K562 (cell line): ENCODE measurements around the gene RPL3. TPM values are rescaled to one million over a fixed set of nuclear protein-coding genes. Genes with fewer than 3 reads are reported as not detected.
A peak's percentile ranks its signal among the peaks of the same experiment; 100 is the strongest.

Experiments used
- ATF3 ChIP-seq, 2 experiments: fragments of 450-650 bp in 1 of 2; sonication (generic) in 1 of 2; formaldehyde crosslinking in 1 of 2; IDR thresholded peaks in 1 of 2; conservative IDR thresholded peaks in 1 of 2; 2 replicates each; pipeline versions ENCODE4 v1.6.1 to v1.8.1; 2016 to 2023; ENCODE audit warnings: mild to moderate bottlenecking in 2 of 2, moderate library complexity in 2 of 2, inconsistent platforms in 1 of 2, missing genetic modification reagents in 1 of 2
- ERF ChIP-seq: fragments of 450-650 bp; formaldehyde crosslinking; IDR thresholded peaks from 2 replicates; pipeline ENCODE4 v1.4.0; 2020; ENCODE audit warnings: mild to moderate bottlenecking, mixed read lengths
- ETS2 ChIP-seq: IDR thresholded peaks from 2 replicates; pipeline ENCODE4 v1.6.1; 2016; ENCODE audit warnings: borderline replicate concordance, missing genetic modification characterization, mild to moderate bottlenecking, moderate library complexity, missing compliant biosample characterization; ENCODE audit not compliant: poor library complexity, severe bottlenecking
- GMEB1 ChIP-seq: fragments of 250-450 bp; sonication (Bioruptor Pico); IDR thresholded peaks from 2 replicates; pipeline ENCODE4 v1.4.0; 2020; ENCODE audit warnings: mild to moderate bottlenecking
- KAT2B ChIP-seq: IDR thresholded peaks from one replicate; pipeline ENCODE4 v1.6.1; 2012; ENCODE audit warnings: low read depth, mild to moderate bottlenecking, control low read depth, inconsistent platforms, low read length, moderate library complexity
- KDM4B ChIP-seq, 2 experiments: fragments of 450-650 bp in 1 of 2; sonication (generic) in 1 of 2; IDR thresholded peaks; 2 replicates each; pipeline ENCODE4 v1.6.1; 2016 to 2017; ENCODE audit warnings: borderline replicate concordance in 2 of 2, antibody characterized with exemption in 1 of 2, low read depth in 1 of 2, mild to moderate bottlenecking in 1 of 2
- LCOR ChIP-seq: sonication (generic); formaldehyde crosslinking; IDR thresholded peaks from 2 replicates; pipeline ENCODE4 v1.8.0; 2022; ENCODE audit warnings: mild to moderate bottlenecking, missing genetic modification reagents
- NR2C1 ChIP-seq, 2 experiments: fragments of 450-650 bp; IDR thresholded peaks; 2 replicates each; pipeline ENCODE4 v1.6.1; 2017; ENCODE audit warnings: mild to moderate bottlenecking in 2 of 2, antibody characterized with exemption in 1 of 2, inconsistent platforms in 1 of 2, missing compliant biosample characterization in 1 of 2, missing genetic modification characterization in 1 of 2
- POLR2AphosphoS5 ChIP-seq: IDR thresholded peaks from 2 replicates; pipeline ENCODE4 v1.6.1; 2011; ENCODE audit warnings: mild to moderate bottlenecking, low read depth, low read length, moderate library complexity; ENCODE audit not compliant: control insufficient read depth, insufficient read depth
- RBM14 ChIP-seq: fragments of 200-400 bp; formaldehyde crosslinking; IDR thresholded peaks from 2 replicates; pipeline ENCODE4 v1.6.1; 2018; ENCODE audit warnings: low read depth, mild to moderate bottlenecking, low read length, moderate library complexity, borderline replicate concordance; ENCODE audit not compliant: insufficient read depth
- TCFL5 ChIP-seq: fragments of 250-450 bp; sonication (Bioruptor Pico); conservative IDR thresholded peaks from 2 replicates; pipeline ENCODE4 v1.6.1; 2021; ENCODE audit warnings: mild to moderate bottlenecking, moderate library complexity, matching md5 sums
- TEAD1 ChIP-seq, 2 experiments: fragments of 450-650 bp in 1 of 2; sonication (generic) in 1 of 2; formaldehyde crosslinking; IDR thresholded peaks; 2 replicates each; pipeline versions ENCODE4 v1.4.0 to v1.8.0; 2020 to 2022; ENCODE audit warnings: mild to moderate bottlenecking in 2 of 2, missing genetic modification reagents in 1 of 2
- TEAD2 ChIP-seq: fragments of 450-650 bp; IDR thresholded peaks from 2 replicates; pipeline ENCODE4 v1.6.1; 2016; ENCODE audit warnings: missing genetic modification characterization, control low read depth, missing compliant biosample characterization
- ZBTB34 ChIP-seq: fragments of 250-450 bp; sonication (Bioruptor Pico); IDR thresholded peaks from 2 replicates; pipeline ENCODE4 v1.8.0; 2021; ENCODE audit warnings: mild to moderate bottlenecking, moderate library complexity
- ZNF644 ChIP-seq: fragments of 200-800 bp; sonication (Bioruptor generic); IDR thresholded peaks from 2 replicates; pipeline ENCODE4 v1.6.1; 2016; ENCODE audit warnings: low read depth, missing genetic modification characterization, missing compliant biosample characterization
- ZNF696 ChIP-seq: fragments of 250-450 bp; sonication (Bioruptor Pico); conservative IDR thresholded peaks from 2 replicates; pipeline ENCODE4 v1.4.0; 2020; ENCODE audit warnings: mild to moderate bottlenecking, moderate library complexity
- polyA plus RNA-seq, 8 experiments: library from polyadenylated mRNA; depleted of rRNA in 4 of 8; stranded (reverse) in 5 of 8; unstranded in 3 of 8; fragments of >200 nt; fragmentation: Nextera tagmentation in 2 of 8; fragmentation: Illumina TruSeq in 1 of 8; extraction: Ambion mirVana in 2 of 8; extraction: Trizol in 1 of 8; gene quantifications; 2 replicates each; pipeline versions ENCODE4 v1.2.1 to v1.2.3, GENCODE V29; 2011 to 2014; ENCODE audit warnings: inconsistent platforms in 1 of 8, missing spikeins in 1 of 8
- total RNA-seq, 7 experiments: library from RNA; depleted of rRNA in 6 of 7; stranded (reverse); fragments of >200 nt in 6 of 7; fragmentation: Illumina TruSeq in 2 of 7; extraction: Trizol in 2 of 7; gene quantifications; 2 replicates each; pipeline versions ENCODE4 v1.2.1 to v1.2.3, GENCODE V29; 2011 to 2021; ENCODE audit warnings: low replicate concordance in 1 of 7

RPL3 gene
- total and polyA plus RNA-seq, 9 of the 15 experiments (the other 6 are each of a cell fraction or from before 2014, with no cell fraction given): 1,624 to 4,066 (median 2,565) TPM

GRCh38 chr22:39319284-39320022 lies at the start of gene RPL3 (continued):
- TF ChIP-seq ATF3 (IDR thresholded peaks at IDR 0.05): peak; percentile 81
- TF ChIP-seq ATF3 (CRISPR knock-in tag; conservative IDR thresholded peaks at IDR 0.05): 0 out of 2 replicates have a peak, but pooled peaks have one; percentile 17
- no peak for TF ChIP-seq ZNF644 (tag)
- TF ChIP-seq KDM4B (IDR thresholded peaks at IDR 0.05; ENCODE audit: borderline replicate concordance in 2 of 2, low read depth in 1 of 2): no peak
- TF ChIP-seq TEAD1 (CRISPR knock-in tag; IDR thresholded peaks at IDR 0.05): no peak
- no peak for TF ChIP-seq TCFL5 (CRISPR knock-in tag)
- no peak for TF ChIP-seq ZNF696 (CRISPR knock-in tag)
- no peak for TF ChIP-seq NR2C1 (IDR thresholded peaks at IDR 0.05)
- peak; percentile 39; the same call in 1 of the 2 replicates for TF ChIP-seq NR2C1 (tag; IDR thresholded peaks at IDR 0.05)
- peak; percentile 25 for TF ChIP-seq KAT2B
- TF ChIP-seq GMEB1 (CRISPR knock-in tag): peak; percentile 97
- no peak for TF ChIP-seq ETS2
- TF ChIP-seq RBM14: 0 out of 2 replicates have a peak, but pooled peaks have one; percentile 91
- no peak for TF ChIP-seq ZBTB34 (CRISPR knock-in tag)
- peak; percentile 97 for TF ChIP-seq POLR2AphosphoS5
- TF ChIP-seq TEAD2 (tag): no peak
- no peak; the same call in 1 of the 2 replicates for TF ChIP-seq ERF (CRISPR knock-in tag)
- TF ChIP-seq LCOR (CRISPR knock-in tag): peak; percentile 87
